HepG2 (cell line): ENCODE data around the gene CCR2. TPM values are rescaled to one million over a fixed set of nuclear protein-coding genes. Genes with fewer than 3 reads are reported as not detected.

Experiments
- ATAC-seq: fragments of 200-7000 bp; cut with Tn5 transposase; 3 replicates; pipeline ENCODE4 v1.9.1; 2020; ENCODE audit warnings: mild to moderate bottlenecking, moderate library complexity
- BruUV-seq: library from RNA; stranded (reverse); fragments of 400-500 nt; replicated peaks from 2 replicates; lab custom pipeline; 2021; lab: Mats Ljungman, UMichigan
- CTCF ChIA-PET: fragments of 300-600 bp; formaldehyde crosslinking; extraction: SDS; loops from one replicate; lab custom pipeline; 2021; ENCODE audit warnings: low total read pairs, inconsistent platforms, low intra/inter-chr PET ratio; lab: Yijun Ruan, JAX
- POLR2A ChIA-PET: fragments of 350-600 bp; sonication (Branson Sonifier 250); formaldehyde crosslinking; loops from one replicate; lab custom pipeline; 2020; ENCODE audit warnings: antibody characterized with exemption, inconsistent platforms; lab: Yijun Ruan, JAX
- DNase-seq: peaks from one replicate; pipeline ENCODE4 v3.0.0-alpha.2; 2015; ENCODE audit warnings: low spot score
- FAIRE-seq: peaks from 3 replicates; lab custom pipeline; 2011; peaks lifted over from hg19 to GRCh38; lab: Jason Lieb, UNC
- H2AFZ ChIP-seq: one replicate; pipeline ENCODE4 v1.6.1; 2011; ENCODE audit warnings: low read length, inconsistent platforms
- H3K27ac ChIP-seq: fragments of 300-600 bp; 3 replicates; pipeline ENCODE4 v1.8.0; 2011; ENCODE audit warnings: mixed run types, mild to moderate bottlenecking, mixed read lengths, low read length, inconsistent platforms; ENCODE audit not compliant: insufficient read depth; ENCODE audit errors: extremely low read length
- H3K27me3 ChIP-seq, 2 experiments: fragments of 200-600 bp in 1 of 2; 2 replicates in 1 of 2; 3 replicates in 1 of 2; pipeline versions ENCODE4 v1.6.0 to v1.8.0; 2011; ENCODE audit warnings: low read length in 2 of 2, mild to moderate bottlenecking in 2 of 2, moderate library complexity in 2 of 2, inconsistent platforms in 1 of 2; ENCODE audit not compliant: insufficient read depth in 2 of 2, control insufficient read depth in 1 of 2
- H3K36me3 ChIP-seq, 2 experiments: fragments of 200-600 bp in 1 of 2; replicated peaks in 1 of 2; 2 replicates in 1 of 2; 3 replicates in 1 of 2; pipeline versions ENCODE4 v1.5.1 to v1.8.0; 2011; ENCODE audit warnings: low read length in 2 of 2, inconsistent platforms in 1 of 2; ENCODE audit not compliant: insufficient read depth in 2 of 2, control insufficient read depth in 1 of 2
- H3K4me1 ChIP-seq: 2 replicates; pipeline ENCODE4 v1.5.1; 2012; ENCODE audit warnings: low read length, inconsistent platforms; ENCODE audit not compliant: insufficient read depth
- H3K4me2 ChIP-seq: 2 replicates; pipeline ENCODE4 v1.6.0; 2011; ENCODE audit warnings: low read depth, low read length, inconsistent platforms
- H3K4me3 ChIP-seq, 3 experiments: fragments of 200-600 bp in 1 of 3; sonication (generic), shearing (Covaris generic) in 1 of 3; replicated peaks in 1 of 3; 2 replicates each; pipeline ENCODE4 v1.5.1; 2011 to 2016; ENCODE audit warnings: low read length in 3 of 3, inconsistent platforms in 2 of 3, low read depth in 2 of 3, mild to moderate bottlenecking in 2 of 3, control low read depth in 1 of 3, mixed read lengths in 1 of 3; ENCODE audit not compliant: insufficient read depth in 1 of 3
- H3K79me2 ChIP-seq: one replicate; pipeline ENCODE4 v1.6.1; 2011; ENCODE audit warnings: low read length, inconsistent platforms; ENCODE audit not compliant: insufficient read depth
- H3K9ac ChIP-seq: 2 replicates; pipeline ENCODE4 v1.6.0; 2011; ENCODE audit warnings: mild to moderate bottlenecking, low read depth, low read length, inconsistent platforms; ENCODE audit not compliant: insufficient read depth
- H3K9me3 ChIP-seq: 2 replicates; pipeline ENCODE4 v1.5.1; 2012; ENCODE audit warnings: mild to moderate bottlenecking, low read length
- H4K20me1 ChIP-seq: 2 replicates; pipeline ENCODE4 v1.6.0; 2011; ENCODE audit warnings: inconsistent platforms, mild to moderate bottlenecking, low read length, moderate library complexity; ENCODE audit not compliant: insufficient read depth
- CEBPB ChIP-seq: IDR thresholded peaks from 2 replicates; pipeline ENCODE4 v1.6.1; 2011; ENCODE audit warnings: low read depth, low read length, improper control_type of control experiment, borderline replicate concordance
- CEBPG ChIP-seq: IDR thresholded peaks from 2 replicates; pipeline ENCODE4 v1.6.1; 2016
- HNRNPLL ChIP-seq: fragments of 200-400 bp; formaldehyde crosslinking; IDR thresholded peaks from 2 replicates; pipeline ENCODE4 v1.6.1; 2017; ENCODE audit warnings: mild to moderate bottlenecking, low read depth, low read length; ENCODE audit not compliant: poor library complexity, severe bottlenecking
- MIER2 ChIP-seq: IDR thresholded peaks from 2 replicates; pipeline ENCODE4 v1.6.1; 2016; ENCODE audit warnings: missing biosample characterization, missing genetic modification reagents
- NR2F6 ChIP-seq, 2 experiments: IDR thresholded peaks; 2 replicates each; pipeline ENCODE4 v1.6.1; 2016; ENCODE audit warnings: antibody characterized with exemption in 1 of 2, mild to moderate bottlenecking in 1 of 2
- RFX1 ChIP-seq: fragments of 450-650 bp; IDR thresholded peaks from 2 replicates; pipeline ENCODE4 v1.6.1; 2017
- U2AF2 ChIP-seq: fragments of 200-400 bp; formaldehyde crosslinking; IDR thresholded peaks from 2 replicates; pipeline ENCODE4 v1.6.1; 2017; ENCODE audit warnings: low read depth, mild to moderate bottlenecking, low read length
- ZNF382 ChIP-seq: sonication (generic); formaldehyde crosslinking; IDR thresholded peaks from 2 replicates; pipeline ENCODE4 v1.5.0; 2020; ENCODE audit warnings: missing genetic modification reagents, mild to moderate bottlenecking, borderline replicate concordance
- WGBS: methylation state at CpG from one replicate; pipeline ENCODE4 v1.1.6; 2017; ENCODE audit warnings: low lambda C conversion rate; 5-methylcytosine and 5-hydroxymethylcytosine counted together
- in situ Hi-C: cut with HindIII; loops from 2 replicates; pipeline ENCODE4 v1.10.0; 2017; ENCODE audit warnings: low pct_unique_long_range_greater_than_20kb; ENCODE audit not compliant: extremely low pct_ligation_motif_present
- intact Hi-C: fragments of 100-400 bp; cut with micrococcal nuclease; formaldehyde crosslinking; loops from one replicate; pipeline ENCODE4 v1.10.0; 2022; ENCODE audit not compliant: unreplicated experiment
- polyA plus RNA-seq, 8 experiments: library from polyadenylated mRNA; depleted of rRNA in 3 of 8; stranded (reverse) in 7 of 8; unstranded in 1 of 8; fragments of >200 nt; fragmentation: Illumina TruSeq in 4 of 8; extraction: Trizol in 4 of 8; gene quantifications; 2 replicates each; pipeline versions ENCODE4 v1.2.1 to v1.2.3, GENCODE V29; 2011 to 2016; ENCODE audit warnings: low read depth in 4 of 8, missing spikeins in 1 of 8, mixed read lengths in 1 of 8; ENCODE audit not compliant: insufficient read depth in 1 of 8
- total RNA-seq, 5 experiments: library from RNA; depleted of rRNA; stranded (reverse); fragments of >200 nt; fragmentation: Illumina TruSeq; extraction: Trizol; gene quantifications; 2 replicates each; pipeline ENCODE4 v1.2.3, GENCODE V29; 2016; ENCODE audit warnings: low read depth in 1 of 5
- TF ChIP-seq, protein P1 (sequence below): sonication (generic); formaldehyde crosslinking; IDR thresholded peaks from 2 replicates; pipeline ENCODE4 v1.4.0; 2020; ENCODE audit warnings: mild to moderate bottlenecking, missing genetic modification reagents
- TF ChIP-seq, protein P2 (sequence below): sonication (generic); formaldehyde crosslinking; IDR thresholded peaks from 2 replicates; pipeline ENCODE4 v1.4.0; 2020; ENCODE audit warnings: low read depth, missing genetic modification reagents

CCR2 gene
- total and polyA plus RNA-seq, 2 of the 13 experiments (the other 11 are each of a cell fraction or from before 2014, with no cell fraction given): not detected

DNA sequence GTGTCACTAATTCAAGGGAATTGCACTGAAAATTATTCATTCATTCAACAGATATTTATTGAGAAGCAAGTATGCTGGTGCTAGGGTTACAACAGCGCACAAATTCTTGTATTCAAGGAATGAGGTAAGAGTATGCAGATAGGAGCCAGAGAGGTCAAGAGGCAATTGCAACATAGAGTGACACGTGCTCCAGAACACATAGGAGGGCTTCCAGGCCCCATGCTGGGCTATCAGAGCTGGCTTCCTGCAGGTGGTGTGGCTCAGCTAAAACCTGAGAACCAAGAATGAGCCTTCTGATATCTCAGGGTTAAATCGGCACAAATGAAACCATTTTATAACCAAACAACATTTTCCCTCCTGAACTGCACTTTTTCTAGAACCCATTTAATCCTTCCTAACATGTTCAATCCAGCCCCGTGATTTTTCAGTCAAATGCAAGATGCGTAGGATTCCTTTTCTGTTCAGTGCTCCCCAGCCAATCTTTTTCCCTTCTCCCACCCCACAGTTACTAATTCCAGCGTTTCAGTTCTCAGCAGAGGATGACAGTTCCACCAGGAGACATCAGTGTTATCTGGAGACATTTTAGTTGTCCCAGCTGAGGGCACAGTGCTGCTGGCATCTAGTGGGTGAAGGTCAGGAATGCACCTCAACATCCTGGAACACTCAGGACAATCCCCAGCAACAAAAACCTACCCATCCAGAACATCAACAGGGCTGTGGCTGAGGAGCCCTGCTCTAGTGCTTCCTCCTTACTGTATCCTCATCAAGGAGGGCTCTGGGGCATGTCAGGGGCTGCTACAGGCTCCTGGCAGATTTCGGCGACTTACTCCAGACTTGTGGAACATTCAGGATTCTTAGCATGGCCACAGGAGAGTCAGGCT lies 39.9 kb downstream of the CCR2 start:
- H3K4me2 ChIP-seq: no peak overlapping the region
- no peak overlapping the region for H3K9ac ChIP-seq
- H3K27me3 ChIP-seq: peaks cover 0 to 17% of the 10 kb centered on the region in 2 experiments; a peak in 1 of 5 replicates
- H3K4me3 ChIP-seq: no peak overlapping the region
- H3K79me2 ChIP-seq: no peaks in the 10 kb centered on the region
- DNase-seq (no peak), FAIRE-seq (no peak), ATAC-seq (no peak; the same call in 2 of the 3 replicates)
- H4K20me1 ChIP-seq: no peaks in the 10 kb centered on the region
- H3K9me3 ChIP-seq: no peaks in the 10 kb centered on the region
- H3K36me3 ChIP-seq: no peaks in the 10 kb centered on the region
- POLR2A ChIA-PET: no interaction called here
- H3K4me1 ChIP-seq: no peaks in the 10 kb centered on the region
- no TSS peak for BruUV-seq
- intact Hi-C loops (no loop called here), in situ Hi-C loops (no loop called here)
- 47% methylated on average over 6 of the region's 8 CpGs for WGBS
- CTCF ChIA-PET: no interaction called here
- no peak overlapping the region for H2AFZ ChIP-seq
- TF ChIP-seq ZNF382 (CRISPR knock-in tag) (no peak), CEBPG (CRISPR knock-in tag) (peak; percentile 38), MIER2 (no peak), HNRNPLL (no peak), RFX1 (no peak), U2AF2 (no peak), NR2F6 (IDR thresholded peaks at IDR 0.05) (peak; percentile 26; the same call in 1 of the 2 replicates), NR2F6 (CRISPR knock-in tag; IDR thresholded peaks at IDR 0.05) (no peak), CEBPB (peak; percentile 47; the same call in 1 of the 2 replicates)
- TF ChIP-seq, protein P1, sequence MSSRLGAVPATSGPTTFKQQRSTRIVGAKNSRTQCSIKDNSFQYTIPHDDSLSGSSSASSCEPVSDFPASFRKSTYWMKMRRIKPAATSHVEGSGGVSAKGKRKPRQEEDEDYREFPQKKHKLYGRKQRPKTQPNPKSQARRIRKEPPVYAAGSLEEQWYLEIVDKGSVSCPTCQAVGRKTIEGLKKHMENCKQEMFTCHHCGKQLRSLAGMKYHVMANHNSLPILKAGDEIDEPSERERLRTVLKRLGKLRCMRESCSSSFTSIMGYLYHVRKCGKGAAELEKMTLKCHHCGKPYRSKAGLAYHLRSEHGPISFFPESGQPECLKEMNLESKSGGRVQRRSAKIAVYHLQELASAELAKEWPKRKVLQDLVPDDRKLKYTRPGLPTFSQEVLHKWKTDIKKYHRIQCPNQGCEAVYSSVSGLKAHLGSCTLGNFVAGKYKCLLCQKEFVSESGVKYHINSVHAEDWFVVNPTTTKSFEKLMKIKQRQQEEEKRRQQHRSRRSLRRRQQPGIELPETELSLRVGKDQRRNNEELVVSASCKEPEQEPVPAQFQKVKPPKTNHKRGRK (CRISPR knock-in tag): no peak
- TF ChIP-seq, protein P2, sequence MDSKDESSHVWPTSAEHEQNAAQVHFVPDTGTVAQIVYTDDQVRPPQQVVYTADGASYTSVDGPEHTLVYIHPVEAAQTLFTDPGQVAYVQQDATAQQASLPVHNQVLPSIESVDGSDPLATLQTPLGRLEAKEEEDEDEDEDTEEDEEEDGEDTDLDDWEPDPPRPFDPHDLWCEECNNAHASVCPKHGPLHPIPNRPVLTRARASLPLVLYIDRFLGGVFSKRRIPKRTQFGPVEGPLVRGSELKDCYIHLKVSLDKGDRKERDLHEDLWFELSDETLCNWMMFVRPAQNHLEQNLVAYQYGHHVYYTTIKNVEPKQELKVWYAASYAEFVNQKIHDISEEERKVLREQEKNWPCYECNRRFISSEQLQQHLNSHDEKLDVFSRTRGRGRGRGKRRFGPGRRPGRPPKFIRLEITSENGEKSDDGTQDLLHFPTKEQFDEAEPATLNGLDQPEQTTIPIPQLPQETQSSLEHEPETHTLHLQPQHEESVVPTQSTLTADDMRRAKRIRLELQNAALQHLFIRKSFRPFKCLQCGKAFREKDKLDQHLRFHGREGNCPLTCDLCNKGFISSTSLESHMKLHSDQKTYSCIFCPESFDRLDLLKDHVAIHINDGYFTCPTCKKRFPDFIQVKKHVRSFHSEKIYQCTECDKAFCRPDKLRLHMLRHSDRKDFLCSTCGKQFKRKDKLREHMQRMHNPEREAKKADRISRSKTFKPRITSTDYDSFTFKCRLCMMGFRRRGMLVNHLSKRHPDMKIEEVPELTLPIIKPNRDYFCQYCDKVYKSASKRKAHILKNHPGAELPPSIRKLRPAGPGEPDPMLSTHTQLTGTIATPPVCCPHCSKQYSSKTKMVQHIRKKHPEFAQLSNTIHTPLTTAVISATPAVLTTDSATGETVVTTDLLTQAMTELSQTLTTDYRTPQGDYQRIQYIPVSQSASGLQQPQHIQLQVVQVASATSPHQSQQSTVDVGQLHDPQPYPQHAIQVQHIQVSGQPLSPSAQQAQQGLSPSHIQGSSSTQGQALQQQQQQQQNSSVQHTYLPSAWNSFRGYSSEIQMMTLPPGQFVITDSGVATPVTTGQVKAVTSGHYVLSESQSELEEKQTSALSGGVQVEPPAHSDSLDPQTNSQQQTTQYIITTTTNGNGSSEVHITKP (CRISPR knock-in tag): no peak
- no peak overlapping the region for H3K27ac ChIP-seq
